K562 (cell line): ENCODE results near the gene CRYBG2. TPM values are rescaled to one million over a fixed set of nuclear protein-coding genes. Genes with fewer than 3 reads are reported as not detected.
A peak's percentile ranks its signal among the peaks of the same experiment; 100 is the strongest.

Experiments used
- ARNT ChIP-seq, 2 experiments: fragments of 450-650 bp; IDR thresholded peaks; 2 replicates each; pipeline ENCODE4 v1.6.1; 2016; ENCODE audit warnings: mild to moderate bottlenecking in 1 of 2
- CREB5 ChIP-seq: fragments of 250-450 bp; sonication (Bioruptor Pico); IDR thresholded peaks from 2 replicates; pipeline ENCODE4 v1.5.0; 2020; ENCODE audit warnings: mild to moderate bottlenecking
- ERF ChIP-seq: fragments of 450-650 bp; formaldehyde crosslinking; IDR thresholded peaks from 2 replicates; pipeline ENCODE4 v1.4.0; 2020; ENCODE audit warnings: mild to moderate bottlenecking, mixed read lengths
- EZH2 ChIP-seq: IDR thresholded peaks from 2 replicates; pipeline ENCODE4 v1.6.1; 2012; ENCODE audit warnings: low read depth, mild to moderate bottlenecking, inconsistent platforms, low read length, borderline replicate concordance
- HNRNPUL1 ChIP-seq: fragments of 200-400 bp; formaldehyde crosslinking; IDR thresholded peaks from 2 replicates; pipeline ENCODE4 v1.6.1; 2017; ENCODE audit warnings: low read length
- KLF10 ChIP-seq: fragments of 250-450 bp; sonication (Bioruptor Pico); IDR thresholded peaks from 2 replicates; pipeline ENCODE4 v1.6.1; 2021; ENCODE audit warnings: matching md5 sums
- MAFG ChIP-seq: fragments of 450-650 bp; conservative IDR thresholded peaks from 2 replicates; pipeline ENCODE4 v1.6.1; 2016; ENCODE audit warnings: missing genetic modification characterization, missing compliant biosample characterization
- MED1 ChIP-seq: sonication (generic); formaldehyde crosslinking; IDR thresholded peaks from 2 replicates; pipeline ENCODE4 v1.8.1; 2023; ENCODE audit warnings: missing genetic modification reagents, borderline replicate concordance
- PRMT5 ChIP-seq: sonication (generic); formaldehyde crosslinking; IDR thresholded peaks from 2 replicates; pipeline ENCODE4 v1.5.0; 2020; ENCODE audit warnings: missing genetic modification reagents
- SIX5 ChIP-seq, 2 experiments: IDR thresholded peaks; 2 replicates each; pipeline ENCODE4 v1.6.1; 2011; ENCODE audit warnings: low read length in 2 of 2, borderline replicate concordance in 1 of 2, low read depth in 1 of 2, mild to moderate bottlenecking in 1 of 2, moderate library complexity in 1 of 2; ENCODE audit not compliant: insufficient read depth in 1 of 2
- SREBF1 ChIP-seq: fragments of 150-350 bp; IDR thresholded peaks from 2 replicates; pipeline ENCODE4 v1.6.1; 2014; ENCODE audit warnings: antibody characterized with exemption, low read depth, low read length, borderline replicate concordance
- TBP ChIP-seq: optimal IDR thresholded peaks from 2 replicates; pipeline ENCODE3; 2011; ENCODE audit warnings: low read depth, low read length, improper control_type of control experiment
- TCFL5 ChIP-seq: fragments of 250-450 bp; sonication (Bioruptor Pico); conservative IDR thresholded peaks from 2 replicates; pipeline ENCODE4 v1.6.1; 2021; ENCODE audit warnings: mild to moderate bottlenecking, moderate library complexity, matching md5 sums
- TFAM ChIP-seq: fragments of 250-450 bp; sonication (Bioruptor Pico); conservative IDR thresholded peaks from 2 replicates; pipeline ENCODE4 v1.5.0; 2021; ENCODE audit warnings: mild to moderate bottlenecking, moderate library complexity
- TGIF2 ChIP-seq: sonication (generic); formaldehyde crosslinking; IDR thresholded peaks from 2 replicates; pipeline ENCODE4 v1.8.1; 2022; ENCODE audit warnings: mild to moderate bottlenecking, missing genetic modification reagents, moderate library complexity
- THAP7 ChIP-seq: fragments of 250-450 bp; sonication (Bioruptor Pico); IDR thresholded peaks from 2 replicates; pipeline ENCODE4 v1.5.0; 2021
- THRA ChIP-seq: fragments of 450-650 bp; IDR thresholded peaks from 2 replicates; pipeline ENCODE4 v1.6.1; 2017; ENCODE audit warnings: mild to moderate bottlenecking, moderate library complexity
- THRB ChIP-seq: fragments of 450-650 bp; formaldehyde crosslinking; conservative IDR thresholded peaks from 2 replicates; pipeline ENCODE4 v1.4.0; 2022; ENCODE audit warnings: mild to moderate bottlenecking, missing genetic modification characterization
- ZNF134 ChIP-seq: fragments of 250-450 bp; sonication (Bioruptor Pico); conservative IDR thresholded peaks from 2 replicates; pipeline ENCODE4 v1.4.0; 2020
- ZNF696 ChIP-seq: fragments of 250-450 bp; sonication (Bioruptor Pico); conservative IDR thresholded peaks from 2 replicates; pipeline ENCODE4 v1.4.0; 2020; ENCODE audit warnings: mild to moderate bottlenecking, moderate library complexity
- polyA plus RNA-seq, 8 experiments: library from polyadenylated mRNA; depleted of rRNA in 4 of 8; stranded (reverse) in 5 of 8; unstranded in 3 of 8; fragments of >200 nt; fragmentation: Nextera tagmentation in 2 of 8; fragmentation: Illumina TruSeq in 1 of 8; extraction: Ambion mirVana in 2 of 8; extraction: Trizol in 1 of 8; gene quantifications; 2 replicates each; pipeline versions ENCODE4 v1.2.1 to v1.2.3, GENCODE V29; 2011 to 2014; ENCODE audit warnings: inconsistent platforms in 1 of 8, missing spikeins in 1 of 8
- total RNA-seq, 7 experiments: library from RNA; depleted of rRNA in 6 of 7; stranded (reverse); fragments of >200 nt in 6 of 7; fragmentation: Illumina TruSeq in 2 of 7; extraction: Trizol in 2 of 7; gene quantifications; 2 replicates each; pipeline versions ENCODE4 v1.2.1 to v1.2.3, GENCODE V29; 2011 to 2021; ENCODE audit warnings: low replicate concordance in 1 of 7
- TF ChIP-seq, protein P1 (sequence below): fragments of 450-650 bp; IDR thresholded peaks from 2 replicates; pipeline ENCODE4 v1.6.1; 2018; ENCODE audit not compliant: partially characterized antibody

Gene CRYBG2
- total and polyA plus RNA-seq, 9 of the 15 experiments (the other 6 are each of a cell fraction or from before 2014, with no cell fraction given): 0.39 to 8.5 (median 3.7) TPM

DNA sequence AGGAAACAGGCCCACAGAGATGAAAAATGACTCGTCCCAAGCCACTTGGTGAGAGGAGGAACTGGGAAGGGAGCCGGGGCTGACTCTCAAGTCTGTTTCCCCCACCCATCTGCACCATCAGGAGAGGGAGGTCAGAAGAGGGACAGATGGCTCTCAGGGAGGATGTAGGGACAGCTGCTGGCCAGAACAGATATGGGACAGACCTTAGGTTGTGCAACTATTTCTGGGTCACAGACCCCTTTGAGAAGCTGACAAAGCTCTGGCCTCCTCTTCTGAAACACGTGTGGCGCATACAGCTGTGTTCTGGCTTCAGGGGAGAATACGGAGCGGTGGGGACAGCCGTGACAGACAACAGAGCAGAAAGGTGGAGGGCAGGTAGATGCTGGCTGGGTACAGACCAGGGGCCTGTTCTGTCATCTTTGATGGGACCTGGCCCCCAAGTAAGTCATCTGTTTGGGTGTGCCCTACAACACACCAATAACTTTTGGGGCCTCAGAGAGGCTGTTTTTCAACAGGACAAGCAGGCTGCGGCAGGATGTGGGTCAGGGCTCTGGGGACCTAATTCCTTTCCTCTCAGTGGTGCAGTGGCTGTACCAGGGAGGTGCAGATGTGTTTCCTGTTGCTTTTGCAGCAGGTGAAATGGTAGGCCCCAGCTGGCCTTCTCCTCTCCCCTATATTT, 66.8 kb downstream of the CRYBG2 start (continued):
- TF ChIP-seq CREB5 (CRISPR knock-in tag) (no peak), HNRNPUL1 (0 out of 2 replicates have a peak, but pooled peaks have one; percentile 44), ZNF696 (CRISPR knock-in tag) (no peak), EZH2 (no peak), TBP (no peak), MAFG (no peak), ZNF134 (CRISPR knock-in tag) (peak; percentile 20; the same call in 1 of the 2 replicates), KLF10 (no peak), ARNT (IDR thresholded peaks at IDR 0.05) (peak; percentile 86 to 95), SIX5 (IDR thresholded peaks at IDR 0.05; ENCODE audit: borderline replicate concordance in 1 of 2, insufficient read depth in 1 of 2, low read depth in 1 of 2, low read length in 2 of 2) (no peak), TCFL5 (CRISPR knock-in tag) (no peak), THRA (no peak), TFAM (no peak), SREBF1 (no peak), THAP7 (CRISPR knock-in tag) (no peak), MED1 (CRISPR knock-in tag) (no peak), THRB (CRISPR knock-in tag) (no peak), TGIF2 (CRISPR knock-in tag) (no peak), ERF (CRISPR knock-in tag) (peak; percentile 33; the same call in 1 of the 2 replicates), PRMT5 (CRISPR knock-in tag) (no peak)
- TF ChIP-seq, protein P1, sequence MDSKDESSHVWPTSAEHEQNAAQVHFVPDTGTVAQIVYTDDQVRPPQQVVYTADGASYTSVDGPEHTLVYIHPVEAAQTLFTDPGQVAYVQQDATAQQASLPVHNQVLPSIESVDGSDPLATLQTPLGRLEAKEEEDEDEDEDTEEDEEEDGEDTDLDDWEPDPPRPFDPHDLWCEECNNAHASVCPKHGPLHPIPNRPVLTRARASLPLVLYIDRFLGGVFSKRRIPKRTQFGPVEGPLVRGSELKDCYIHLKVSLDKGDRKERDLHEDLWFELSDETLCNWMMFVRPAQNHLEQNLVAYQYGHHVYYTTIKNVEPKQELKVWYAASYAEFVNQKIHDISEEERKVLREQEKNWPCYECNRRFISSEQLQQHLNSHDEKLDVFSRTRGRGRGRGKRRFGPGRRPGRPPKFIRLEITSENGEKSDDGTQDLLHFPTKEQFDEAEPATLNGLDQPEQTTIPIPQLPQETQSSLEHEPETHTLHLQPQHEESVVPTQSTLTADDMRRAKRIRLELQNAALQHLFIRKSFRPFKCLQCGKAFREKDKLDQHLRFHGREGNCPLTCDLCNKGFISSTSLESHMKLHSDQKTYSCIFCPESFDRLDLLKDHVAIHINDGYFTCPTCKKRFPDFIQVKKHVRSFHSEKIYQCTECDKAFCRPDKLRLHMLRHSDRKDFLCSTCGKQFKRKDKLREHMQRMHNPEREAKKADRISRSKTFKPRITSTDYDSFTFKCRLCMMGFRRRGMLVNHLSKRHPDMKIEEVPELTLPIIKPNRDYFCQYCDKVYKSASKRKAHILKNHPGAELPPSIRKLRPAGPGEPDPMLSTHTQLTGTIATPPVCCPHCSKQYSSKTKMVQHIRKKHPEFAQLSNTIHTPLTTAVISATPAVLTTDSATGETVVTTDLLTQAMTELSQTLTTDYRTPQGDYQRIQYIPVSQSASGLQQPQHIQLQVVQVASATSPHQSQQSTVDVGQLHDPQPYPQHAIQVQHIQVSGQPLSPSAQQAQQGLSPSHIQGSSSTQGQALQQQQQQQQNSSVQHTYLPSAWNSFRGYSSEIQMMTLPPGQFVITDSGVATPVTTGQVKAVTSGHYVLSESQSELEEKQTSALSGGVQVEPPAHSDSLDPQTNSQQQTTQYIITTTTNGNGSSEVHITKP: peak; percentile 55
